Spleen (tissue), 7 donors: Measurements from ENCODE around the gene PTHLH.

Experiments used
- CTCF ChIP-seq, 11 experiments: fragments of 200-600 bp in 7 of 11; fragments of 450-650 bp in 4 of 11; sonication (generic) in 4 of 11; IDR thresholded peaks in 8 of 11; conservative IDR thresholded peaks in 3 of 11; 1 replicate in 7 of 11; 2 replicates in 4 of 11; pipeline versions ENCODE4 v1.4.0 to v1.8.0; 2016 to 2021; ENCODE audit warnings: antibody characterized with exemption in 11 of 11, inconsistent platforms in 4 of 11, mild to moderate bottlenecking in 1 of 11
- POLR2A ChIP-seq, 3 donors: fragments of 450-650 bp; IDR thresholded peaks; one replicate each; pipeline ENCODE4 v1.5.1; 2017; ENCODE audit warnings: antibody characterized with exemption in 3 of 3, mild to moderate bottlenecking in 1 of 3
- POLR2AphosphoS5 ChIP-seq, 3 donors: sonication (generic); formaldehyde crosslinking; IDR thresholded peaks; one replicate each; pipeline ENCODE4 v1.5.1; 2017; ENCODE audit warnings: antibody characterized with exemption in 3 of 3
- donor health status: DM: no; HTN: no; CAD: no; lungs with moderate emphysema.
- donor health status: DM: no; HTN: no; CAD: no.
- donor health status: DM: no; HTN: no; CAD: no.

DNA sequence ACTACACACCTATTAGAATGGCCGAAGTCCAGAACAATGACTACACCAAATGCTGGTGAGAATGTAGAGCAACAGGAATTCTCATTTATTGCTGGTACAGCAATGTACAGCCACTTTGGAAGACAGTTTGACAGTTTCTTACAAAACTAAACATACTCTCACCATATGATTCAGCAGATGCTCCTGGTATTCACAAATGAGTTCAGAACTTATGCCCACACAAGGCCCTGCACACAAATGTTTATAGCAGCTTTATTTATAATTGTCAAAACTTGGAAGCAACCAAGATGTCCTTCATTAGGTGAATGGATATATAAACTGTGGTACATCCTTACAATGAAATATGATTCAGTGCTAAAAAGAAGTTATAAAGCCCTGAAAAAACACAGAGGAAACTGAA lies 38.3 kb downstream of the PTHLH start:
- TF ChIP-seq CTCF (IDR thresholded peaks at IDR 0.05 in 8 of 11, conservative IDR thresholded peaks at IDR 0.05 in 3 of 11) (no peak), POLR2A (IDR thresholded peaks at IDR 0.05) (no peak), POLR2AphosphoS5 (IDR thresholded peaks at IDR 0.05) (no peak)
